ENCODE measurements around the gene C17orf107. TPM values are rescaled to one million over a fixed set of nuclear protein-coding genes. Genes with fewer than 3 reads are reported as not detected.

C17orf107 gene
- total RNA-seq, 2 experiments from 2014 or later: 0.76 to 0.79 TPM

DNA sequence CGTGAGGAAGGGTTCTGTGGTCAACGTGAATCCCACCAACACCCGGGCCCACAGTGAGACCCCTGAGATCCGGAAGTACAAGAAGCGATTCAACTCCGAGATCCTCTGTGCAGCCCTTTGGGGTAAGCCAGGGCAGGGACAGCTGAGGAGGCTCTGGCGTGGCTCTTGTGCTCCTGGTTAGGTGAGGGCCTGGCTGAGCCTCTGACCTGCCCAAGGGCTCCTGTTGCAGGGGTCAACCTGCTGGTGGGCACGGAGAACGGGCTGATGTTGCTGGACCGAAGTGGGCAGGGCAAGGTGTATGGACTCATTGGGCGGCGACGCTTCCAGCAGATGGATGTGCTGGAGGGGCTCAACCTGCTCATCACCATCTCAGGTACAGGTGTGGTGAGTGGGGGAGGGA, 4.2 kb upstream of the C17orf107 start:
- H4K20me1 ChIP-seq (ENCODE audit: insufficient read depth, low read length): no peaks in the 10 kb centered on the region
- DNase-seq (ENCODE audit: low spot score): no peak
- no TSS peak for BruUV-seq (replicated peaks)
- TF ChIP-seq EZH2phosphoT487 (IDR thresholded peaks at IDR 0.05; ENCODE audit: borderline replicate concordance, low read depth, low read length): no peak
- TF ChIP-seq, protein P1, sequence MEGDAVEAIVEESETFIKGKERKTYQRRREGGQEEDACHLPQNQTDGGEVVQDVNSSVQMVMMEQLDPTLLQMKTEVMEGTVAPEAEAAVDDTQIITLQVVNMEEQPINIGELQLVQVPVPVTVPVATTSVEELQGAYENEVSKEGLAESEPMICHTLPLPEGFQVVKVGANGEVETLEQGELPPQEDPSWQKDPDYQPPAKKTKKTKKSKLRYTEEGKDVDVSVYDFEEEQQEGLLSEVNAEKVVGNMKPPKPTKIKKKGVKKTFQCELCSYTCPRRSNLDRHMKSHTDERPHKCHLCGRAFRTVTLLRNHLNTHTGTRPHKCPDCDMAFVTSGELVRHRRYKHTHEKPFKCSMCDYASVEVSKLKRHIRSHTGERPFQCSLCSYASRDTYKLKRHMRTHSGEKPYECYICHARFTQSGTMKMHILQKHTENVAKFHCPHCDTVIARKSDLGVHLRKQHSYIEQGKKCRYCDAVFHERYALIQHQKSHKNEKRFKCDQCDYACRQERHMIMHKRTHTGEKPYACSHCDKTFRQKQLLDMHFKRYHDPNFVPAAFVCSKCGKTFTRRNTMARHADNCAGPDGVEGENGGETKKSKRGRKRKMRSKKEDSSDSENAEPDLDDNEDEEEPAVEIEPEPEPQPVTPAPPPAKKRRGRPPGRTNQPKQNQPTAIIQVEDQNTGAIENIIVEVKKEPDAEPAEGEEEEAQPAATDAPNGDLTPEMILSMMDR (conservative IDR thresholded peaks at IDR 0.05; ENCODE audit: low read length): no peak
- H3K27ac ChIP-seq (ENCODE audit: low read depth, low read length, poor library complexity, severe bottlenecking): no peak overlapping the region
- intact Hi-C loops (cut with micrococcal nuclease; ENCODE audit: unreplicated experiment): no loop called here
- no peaks in the 10 kb centered on the region for H3K4me1 ChIP-seq (ENCODE audit: insufficient read depth, low read length, poor library complexity, severe bottlenecking)
- H3K36me3 ChIP-seq (ENCODE audit: insufficient read depth, low read length): peaks cover 42% of the 10 kb centered on the region
- no peak overlapping the region for H3K4me3 ChIP-seq (ENCODE audit: low read depth, low read length, poor library complexity, severe bottlenecking)
- H3K4me2 ChIP-seq (ENCODE audit: low read length): no peak overlapping the region
- H3K9me3 ChIP-seq (ENCODE audit: low read length): no peaks in the 10 kb centered on the region
- no peak overlapping the region for H2AFZ ChIP-seq (ENCODE audit: low read length)
- no peaks in the 10 kb centered on the region for H3K79me2 ChIP-seq (ENCODE audit: insufficient read depth, low read depth, low read length)
- POLR2A ChIA-PET: no interaction called here
- H3K9me2 ChIP-seq (ENCODE audit: insufficient read depth, low read length): no peaks in the 10 kb centered on the region
- CTCF ChIA-PET (ENCODE audit: unreplicated experiment): no interaction called here

DNA sequence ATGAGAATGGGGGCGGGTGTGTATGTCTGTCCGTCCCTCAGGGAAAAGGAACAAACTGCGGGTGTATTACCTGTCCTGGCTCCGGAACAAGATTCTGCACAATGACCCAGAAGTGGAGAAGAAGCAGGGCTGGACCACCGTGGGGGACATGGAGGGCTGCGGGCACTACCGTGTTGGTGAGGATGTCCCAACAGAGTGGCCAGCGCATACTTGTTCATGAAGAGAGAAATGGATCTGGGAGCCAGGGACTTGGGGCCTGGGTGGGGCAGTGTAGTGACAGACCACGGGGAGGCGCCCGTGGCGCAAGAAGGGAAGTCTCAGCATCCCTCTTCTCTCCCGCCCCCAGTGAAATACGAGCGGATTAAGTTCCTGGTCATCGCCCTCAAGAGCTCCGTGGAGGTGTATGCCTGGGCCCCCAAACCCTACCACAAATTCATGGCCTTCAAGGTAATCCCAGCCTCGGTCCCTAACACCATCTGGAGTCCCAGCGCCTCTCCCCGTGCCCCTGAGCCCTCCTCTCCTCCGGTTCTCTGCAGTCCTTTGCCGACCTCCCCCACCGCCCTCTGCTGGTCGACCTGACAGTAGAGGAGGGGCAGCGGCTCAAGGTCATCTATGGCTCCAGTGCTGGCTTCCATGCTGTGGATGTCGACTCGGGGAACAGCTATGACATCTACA, 3.5 kb upstream of the C17orf107 start:
- Histone ChIP-seq H3K27ac (ENCODE audit: low read depth, low read length, poor library complexity, severe bottlenecking) (no peak overlapping the region), H3K9me2 (ENCODE audit: insufficient read depth, low read length) (no peaks in the 10 kb centered on the region), H3K4me2 (ENCODE audit: low read length) (no peak overlapping the region), H3K79me2 (ENCODE audit: insufficient read depth, low read depth, low read length) (no peaks in the 10 kb centered on the region), H3K4me1 (ENCODE audit: insufficient read depth, low read length, poor library complexity, severe bottlenecking) (no peaks in the 10 kb centered on the region), H3K4me3 (ENCODE audit: low read depth, low read length, poor library complexity, severe bottlenecking) (no peak overlapping the region), H3K9me3 (ENCODE audit: low read length) (no peaks in the 10 kb centered on the region), H2AFZ (ENCODE audit: low read length) (no peak overlapping the region), H3K36me3 (ENCODE audit: insufficient read depth, low read length) (peaks cover 36% of the 10 kb centered on the region; the same call in 1 of the 2 replicates), H4K20me1 (ENCODE audit: insufficient read depth, low read length) (no peaks in the 10 kb centered on the region)
- TSS peak; percentile 72 for BruUV-seq (replicated peaks)
- intact Hi-C loops (cut with micrococcal nuclease; ENCODE audit: unreplicated experiment): no loop called here
- ChIA-PET POLR2A (no interaction called here), CTCF (ENCODE audit: unreplicated experiment) (no interaction called here)
- TF ChIP-seq, protein P1 (conservative IDR thresholded peaks at IDR 0.05; ENCODE audit: low read length): 0 out of 2 replicates have a peak, but pooled peaks have one; percentile 34
- TF ChIP-seq EZH2phosphoT487 (IDR thresholded peaks at IDR 0.05; ENCODE audit: borderline replicate concordance, low read depth, low read length): no peak
- no peak for DNase-seq (ENCODE audit: low spot score)

All from OCI-LY7 (cell line).